Medulla oblongata (tissue), 1 donor: ENCODE data around the gene LRRC8D.
A peak's percentile ranks its signal among the peaks of the same experiment; 100 is the strongest.
"Not testable (repeated sequence)": the region's sequence is repeated elsewhere in the genome, so short reads cannot be mapped to it uniquely, and the experiment has no call there.

ENCODE experiments used
- DNase-seq: peaks from one replicate; pipeline ENCODE4 v3.0.0-alpha.2; 2015; ENCODE audit errors: extremely low spot score

Gene LRRC8D

DNA sequence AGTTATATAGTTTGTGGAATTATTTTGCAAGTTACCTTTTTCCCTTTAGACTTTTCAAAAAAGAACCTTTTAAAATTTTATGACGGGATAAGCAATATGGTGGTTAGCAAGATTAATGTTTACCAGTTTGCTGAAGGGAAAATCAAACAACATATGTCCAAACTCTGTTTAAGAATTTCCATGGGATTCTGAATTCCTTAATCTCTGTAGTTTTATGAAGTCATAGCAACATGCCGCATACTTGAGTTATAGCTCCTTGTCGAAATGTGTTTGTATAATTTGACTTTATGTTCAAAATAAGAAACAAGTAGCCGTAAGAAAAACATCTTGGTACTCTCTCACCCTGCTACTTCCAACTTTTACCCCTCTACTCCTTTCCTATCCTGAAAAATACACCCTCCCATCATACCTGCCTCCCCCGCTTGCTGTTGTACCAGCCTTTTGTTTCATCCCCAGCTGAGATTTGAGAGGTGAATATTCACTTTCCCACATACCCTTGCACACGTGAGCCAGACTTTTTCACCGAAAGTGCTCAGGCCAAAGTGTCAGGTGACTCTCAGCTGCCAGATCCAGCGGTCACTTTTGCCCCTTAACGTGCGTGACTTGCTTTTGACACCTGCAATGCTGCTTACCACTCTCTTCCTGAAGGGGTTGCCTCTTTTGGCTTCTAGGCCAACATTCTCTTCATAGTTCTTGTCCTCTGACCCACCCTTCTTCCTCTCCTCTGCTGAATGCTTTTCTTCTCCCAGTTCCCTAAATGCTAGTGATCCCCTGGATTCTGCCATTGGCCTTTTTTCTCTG lies 90.6 kb downstream of the LRRC8D start:
- no peak for DNase-seq

DNA sequence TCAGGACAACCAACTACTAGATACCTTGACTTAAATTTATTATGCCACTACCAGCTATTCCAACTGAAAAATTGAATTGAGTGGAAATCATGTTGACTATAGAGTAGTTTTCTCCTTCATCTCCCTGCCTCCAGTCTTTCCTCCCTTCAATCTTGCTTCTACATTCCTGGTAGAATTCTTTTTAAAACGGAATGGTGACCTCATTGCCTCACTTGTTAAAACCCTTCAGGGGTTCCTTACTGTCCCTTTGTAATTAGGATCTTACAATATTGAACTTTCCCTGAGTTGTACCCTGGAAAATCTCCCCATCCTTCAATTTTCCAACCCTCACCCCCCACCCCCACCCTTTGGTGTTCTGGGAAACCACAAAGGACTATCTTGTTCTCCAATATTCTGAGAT lies 91.2 kb downstream of the LRRC8D start:
- no peak for DNase-seq

- no peak for DNase-seq
These were observed 92.7 kb downstream of the LRRC8D start for GRCh38 chr1:89913353-89914095.

DNA sequence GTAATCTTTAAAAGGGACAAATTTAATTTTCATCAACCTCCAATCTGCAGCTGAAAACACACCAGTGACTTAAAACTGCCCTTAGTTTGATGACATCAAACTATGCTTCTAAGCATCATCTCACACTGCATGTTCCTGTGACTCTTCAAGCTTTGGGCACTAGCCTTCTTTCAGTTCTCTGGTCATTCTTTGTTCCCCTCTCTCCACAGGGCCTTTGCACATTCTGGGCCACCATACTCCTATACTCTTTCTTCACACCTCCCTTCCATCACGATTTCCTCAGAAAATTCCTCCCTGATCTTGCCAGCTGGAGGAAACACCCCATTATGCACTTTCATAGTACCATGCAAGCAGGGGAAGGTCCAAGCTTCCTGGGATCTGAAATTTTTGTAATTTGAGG lies 96.5 kb downstream of the LRRC8D start:
- no peak for DNase-seq

- DNase-seq: no peak
These were observed 97.4 kb downstream of the LRRC8D start for GRCh38 chr1:89918127-89918793.

- peak; percentile 33 for DNase-seq
These were observed 97.9 kb downstream of the LRRC8D start for GRCh38 chr1:89918794-89919155.

DNA sequence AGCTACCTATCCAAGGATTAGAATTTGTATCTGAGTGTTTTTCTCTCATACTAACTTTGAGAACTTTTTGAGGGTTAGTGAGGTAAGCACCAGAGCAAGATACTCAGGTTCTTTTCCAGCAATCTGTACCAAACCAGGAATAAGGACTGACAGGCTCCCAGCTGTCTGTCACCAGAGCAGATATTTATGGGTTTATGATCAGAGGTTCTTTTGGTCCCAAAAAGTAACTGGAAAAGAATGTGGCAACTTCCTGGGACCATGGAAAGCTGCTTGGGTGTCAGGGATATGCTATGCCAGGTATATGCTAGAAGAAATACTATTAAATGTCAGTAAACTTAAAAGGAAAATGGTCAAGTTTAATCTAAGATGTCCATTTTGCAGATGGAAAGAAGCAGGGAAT lies 98.3 kb downstream of the LRRC8D start:
- DNase-seq: no peak

GRCh38 chr1:89922911-89923310 lies 102.1 kb downstream of the LRRC8D start:
- no peak for DNase-seq

- no peak for DNase-seq
These were observed 102.7 kb downstream of the LRRC8D start for GRCh38 chr1:89923517-89923916.

GRCh38 chr1:89924075-89924474 lies 103.2 kb downstream of the LRRC8D start:
- DNase-seq: not testable (repeated sequence)

- no peak for DNase-seq
These were observed 106.2 kb downstream of the LRRC8D start for GRCh38 chr1:89927049-89927448.

DNA sequence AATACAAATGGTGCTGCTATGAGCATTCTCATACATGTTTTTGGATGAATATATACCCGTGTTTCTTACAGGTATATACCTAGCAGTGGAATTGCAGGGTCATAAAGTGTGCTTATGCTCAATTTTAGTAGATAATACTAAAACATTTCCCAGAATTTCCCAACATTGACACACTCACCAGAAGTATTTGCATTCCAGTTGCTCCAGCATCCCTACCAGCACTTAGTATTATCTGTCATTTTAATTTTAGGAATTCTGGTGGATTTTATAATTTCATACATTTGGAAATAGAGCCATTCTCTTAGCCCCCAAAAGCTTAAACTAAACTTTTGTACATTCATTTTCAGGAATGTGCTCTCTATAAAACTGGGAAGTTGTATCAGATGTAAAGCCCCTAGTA lies 106.6 kb downstream of the LRRC8D start:
- no peak for DNase-seq

GRCh38 chr1:89928506-89928905 lies 107.7 kb downstream of the LRRC8D start:
- DNase-seq: no peak

GRCh38 chr1:89929467-89930063 lies 108.7 kb downstream of the LRRC8D start:
- DNase-seq: no peak

DNA sequence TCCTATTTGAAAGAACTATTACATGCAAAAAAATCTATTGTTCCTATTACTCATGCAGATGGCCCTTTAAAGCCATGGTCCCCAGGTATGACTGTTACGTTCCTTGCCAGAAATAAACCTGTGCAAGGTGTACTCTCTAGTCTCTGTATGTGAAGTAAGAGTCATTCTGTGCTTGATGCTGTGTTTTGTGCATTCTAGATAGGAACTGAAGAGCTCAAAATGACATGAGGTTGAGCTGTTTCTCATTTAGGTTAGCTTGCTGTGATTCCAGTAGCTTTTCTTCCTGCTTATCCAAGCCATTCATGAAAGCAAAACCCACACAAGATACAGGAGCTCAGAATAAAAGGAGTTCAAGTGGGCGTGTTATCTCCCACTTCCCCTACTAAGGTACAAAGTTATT lies 109.7 kb downstream of the LRRC8D start:
- no peak for DNase-seq

DNA sequence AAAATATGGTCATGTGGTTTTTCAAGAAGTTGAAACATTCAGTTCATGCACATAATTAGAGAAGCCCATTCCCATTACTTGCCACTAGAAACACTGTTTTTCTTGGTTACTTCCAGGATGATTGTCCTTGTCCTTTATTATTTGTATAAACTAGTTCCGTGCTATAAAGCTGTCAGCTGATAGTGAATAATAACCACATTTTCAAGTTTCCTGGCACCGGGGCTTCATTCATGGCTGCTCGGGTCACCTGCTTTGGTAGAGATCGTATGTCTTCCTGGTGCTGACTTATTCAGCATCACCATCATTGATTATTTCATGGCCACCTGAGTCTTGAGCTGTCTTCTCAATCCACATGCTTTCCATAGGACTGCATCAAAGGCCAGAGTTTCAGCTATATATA lies 111.1 kb downstream of the LRRC8D start:
- DNase-seq: no peak

GRCh38 chr1:89932598-89933364 lies 111.9 kb downstream of the LRRC8D start:
- no peak for DNase-seq

- DNase-seq: no peak
These were observed 113.6 kb downstream of the LRRC8D start for GRCh38 chr1:89934461-89934860.

- peak; percentile 76 for DNase-seq
These were observed 114.4 kb downstream of the LRRC8D start for GRCh38 chr1:89935235-89935634.

GRCh38 chr1:89936694-89937093 lies 115.9 kb downstream of the LRRC8D start:
- DNase-seq: peak; percentile 45
